Activated T-helper 17 cell treated with anti-CD3 and anti-CD28 coated beads, Interleukin-2, amount 50 U/mL, for 72 hours (primary cell): ENCODE results near the gene TIFAB. TPM values are rescaled to one million over a fixed set of nuclear protein-coding genes. Genes with fewer than 3 reads are reported as not detected.

Experiments used
- ATAC-seq: fragments of 150-1000 bp; cut with Tn5 transposase; replicated peaks from 2 replicates; pipeline ENCODE4 v1.10.0; 2021; ENCODE audit warnings: mild to moderate bottlenecking, moderate library complexity
- H3K27ac Mint-ChIP-seq: one replicate; pipeline ENCODE4 v1.8.0; 2022; ENCODE audit warnings: mixed read lengths
- H3K27me3 Mint-ChIP-seq: one replicate; pipeline ENCODE4 v1.8.0; 2022; ENCODE audit warnings: mixed read lengths
- H3K36me3 Mint-ChIP-seq: one replicate; pipeline ENCODE4 v1.8.0; 2022; ENCODE audit warnings: low read depth, mild to moderate bottlenecking, mixed read lengths
- H3K4me1 Mint-ChIP-seq: one replicate; pipeline ENCODE4 v1.8.0; 2022; ENCODE audit warnings: mixed read lengths
- H3K4me3 Mint-ChIP-seq: one replicate; pipeline ENCODE4 v1.8.0; 2022; ENCODE audit warnings: mild to moderate bottlenecking, mixed read lengths
- H3K9me3 Mint-ChIP-seq: one replicate; pipeline ENCODE4 v1.8.0; 2022; ENCODE audit warnings: mixed read lengths
- total RNA-seq, 2 donors: library from RNA; stranded (reverse); gene quantifications; one replicate each; pipeline ENCODE4 v1.2.3, GENCODE V29; 2022

TIFAB gene
- total RNA-seq, 2 donors from 2014 or later: not detected

- H3K4me3 Mint-ChIP-seq: no peak overlapping the region
- no peak for ATAC-seq
- H3K27me3 Mint-ChIP-seq: peaks cover 30% of the 10 kb centered on the region
- no peaks in the 10 kb centered on the region for H3K4me1 Mint-ChIP-seq
- no peaks in the 10 kb centered on the region for H3K36me3 Mint-ChIP-seq
- no peak overlapping the region for H3K27ac Mint-ChIP-seq
- no peaks in the 10 kb centered on the region for H3K9me3 Mint-ChIP-seq
Observed at GRCh38 chr5:135472141-135472540, 20.0 kb upstream of the TIFAB start.

- Mint-ChIP-seq H3K9me3 (no peaks in the 10 kb centered on the region), H3K27ac (no peak overlapping the region)
- ATAC-seq: no peak
Observed at GRCh38 chr5:135471726-135472125, 19.6 kb upstream of the TIFAB start.

GRCh38 chr5:135469911-135470310 is 17.8 kb upstream of the TIFAB start:
- peaks cover 36% of the 10 kb centered on the region for H3K27me3 Mint-ChIP-seq
- no peak for ATAC-seq
- no peaks in the 10 kb centered on the region for H3K9me3 Mint-ChIP-seq
- H3K36me3 Mint-ChIP-seq: no peaks in the 10 kb centered on the region
- H3K27ac Mint-ChIP-seq: no peak overlapping the region
- H3K4me1 Mint-ChIP-seq: no peaks in the 10 kb centered on the region
- H3K4me3 Mint-ChIP-seq: no peak overlapping the region

More at GRCh38 chr5:135471726-135472125, 19.6 kb upstream of the TIFAB start:
- no peaks in the 10 kb centered on the region for H3K4me1 Mint-ChIP-seq
- H3K4me3 Mint-ChIP-seq: no peak overlapping the region
- no peaks in the 10 kb centered on the region for H3K36me3 Mint-ChIP-seq
- peaks cover 30% of the 10 kb centered on the region for H3K27me3 Mint-ChIP-seq

GRCh38 chr5:135468541-135468940 is 16.4 kb upstream of the TIFAB start:
- no peak for ATAC-seq
- H3K27ac Mint-ChIP-seq: no peak overlapping the region
- no peak overlapping the region for H3K4me3 Mint-ChIP-seq
- H3K27me3 Mint-ChIP-seq: peaks cover 38% of the 10 kb centered on the region
- no peaks in the 10 kb centered on the region for H3K4me1 Mint-ChIP-seq
- H3K36me3 Mint-ChIP-seq: no peaks in the 10 kb centered on the region
- H3K9me3 Mint-ChIP-seq: no peaks in the 10 kb centered on the region

GRCh38 chr5:135467871-135468485 is 15.8 kb upstream of the TIFAB start:
- H3K4me3 Mint-ChIP-seq: no peak overlapping the region
- H3K36me3 Mint-ChIP-seq: no peaks in the 10 kb centered on the region
- H3K27me3 Mint-ChIP-seq: peaks cover 39% of the 10 kb centered on the region
- H3K9me3 Mint-ChIP-seq: no peaks in the 10 kb centered on the region
- no peak for ATAC-seq
- H3K4me1 Mint-ChIP-seq: no peaks in the 10 kb centered on the region
- no peak overlapping the region for H3K27ac Mint-ChIP-seq

- Mint-ChIP-seq H3K27me3 (peaks cover 39% of the 10 kb centered on the region), H3K4me1 (no peaks in the 10 kb centered on the region), H3K27ac (no peak overlapping the region), H3K9me3 (no peaks in the 10 kb centered on the region), H3K4me3 (no peak overlapping the region), H3K36me3 (no peaks in the 10 kb centered on the region)
- no peak for ATAC-seq
Observed at GRCh38 chr5:135467051-135467625, 15.0 kb upstream of the TIFAB start.

GRCh38 chr5:135466178-135467050 is 14.3 kb upstream of the TIFAB start:
- Mint-ChIP-seq H3K27me3 (peaks cover 39% of the 10 kb centered on the region), H3K36me3 (no peaks in the 10 kb centered on the region), H3K4me3 (peak overlapping the region; percentile 54), H3K9me3 (no peaks in the 10 kb centered on the region), H3K4me1 (no peaks in the 10 kb centered on the region), H3K27ac (no peak overlapping the region)
- ATAC-seq: peak; percentile 85

- no peak overlapping the region for H3K27ac Mint-ChIP-seq
- no peak for ATAC-seq
- no peaks in the 10 kb centered on the region for H3K4me1 Mint-ChIP-seq
- no peak overlapping the region for H3K4me3 Mint-ChIP-seq
- no peaks in the 10 kb centered on the region for H3K36me3 Mint-ChIP-seq
- H3K9me3 Mint-ChIP-seq: no peaks in the 10 kb centered on the region
- H3K27me3 Mint-ChIP-seq: peaks cover 37% of the 10 kb centered on the region
Observed at GRCh38 chr5:135465391-135466122, 13.4 kb upstream of the TIFAB start.

- Mint-ChIP-seq H3K9me3 (no peaks in the 10 kb centered on the region), H3K27me3 (peaks cover 26% of the 10 kb centered on the region), H3K4me3 (no peak overlapping the region), H3K27ac (no peak overlapping the region), H3K4me1 (no peaks in the 10 kb centered on the region), H3K36me3 (no peaks in the 10 kb centered on the region)
- ATAC-seq: peak; percentile 41
Observed at GRCh38 chr5:135462304-135462703, 10.2 kb upstream of the TIFAB start.

GRCh38 chr5:135461481-135462151 is 9.5 kb upstream of the TIFAB start:
- no peak for ATAC-seq
- no peaks in the 10 kb centered on the region for H3K4me1 Mint-ChIP-seq
- peaks cover 26% of the 10 kb centered on the region for H3K27me3 Mint-ChIP-seq

GRCh38 chr5:135460246-135461033 is 8.3 kb upstream of the TIFAB start:
- Mint-ChIP-seq H3K27me3 (peaks cover 26% of the 10 kb centered on the region), H3K9me3 (no peaks in the 10 kb centered on the region), H3K4me3 (no peak overlapping the region), H3K4me1 (no peaks in the 10 kb centered on the region), H3K27ac (no peak overlapping the region), H3K36me3 (no peaks in the 10 kb centered on the region)
- ATAC-seq: no peak

More at GRCh38 chr5:135461481-135462151, 9.5 kb upstream of the TIFAB start:
- Mint-ChIP-seq H3K27ac (no peak overlapping the region), H3K36me3 (no peaks in the 10 kb centered on the region), H3K4me3 (no peak overlapping the region), H3K9me3 (no peaks in the 10 kb centered on the region)

- Mint-ChIP-seq H3K27ac (no peak overlapping the region), H3K9me3 (no peaks in the 10 kb centered on the region), H3K27me3 (peaks cover 24% of the 10 kb centered on the region), H3K4me3 (no peak overlapping the region), H3K4me1 (no peaks in the 10 kb centered on the region), H3K36me3 (no peaks in the 10 kb centered on the region)
- no peak for ATAC-seq
Observed at GRCh38 chr5:135458921-135459331, 6.8 kb upstream of the TIFAB start.

GRCh38 chr5:135458356-135458755 is 6.2 kb upstream of the TIFAB start:
- Mint-ChIP-seq H3K27ac (no peak overlapping the region), H3K9me3 (no peaks in the 10 kb centered on the region), H3K27me3 (peaks cover 22% of the 10 kb centered on the region), H3K4me3 (no peak overlapping the region), H3K36me3 (no peaks in the 10 kb centered on the region), H3K4me1 (no peaks in the 10 kb centered on the region)
- ATAC-seq: no peak
